GM21723 (cell line): ENCODE results near the gene NHSL2.
"Not testable (repeated sequence)": the region's sequence is repeated elsewhere in the genome, so short reads cannot be mapped to it uniquely, and the experiment has no call there.

ENCODE experiments used
- ATAC-seq: cut with Tn5 transposase; IDR thresholded peaks from one replicate; pipeline ENCODE4 v1.9.1; 2021; ENCODE audit warnings: mild to moderate bottlenecking, moderate library complexity; ENCODE audit not compliant: unreplicated experiment

Gene NHSL2

DNA sequence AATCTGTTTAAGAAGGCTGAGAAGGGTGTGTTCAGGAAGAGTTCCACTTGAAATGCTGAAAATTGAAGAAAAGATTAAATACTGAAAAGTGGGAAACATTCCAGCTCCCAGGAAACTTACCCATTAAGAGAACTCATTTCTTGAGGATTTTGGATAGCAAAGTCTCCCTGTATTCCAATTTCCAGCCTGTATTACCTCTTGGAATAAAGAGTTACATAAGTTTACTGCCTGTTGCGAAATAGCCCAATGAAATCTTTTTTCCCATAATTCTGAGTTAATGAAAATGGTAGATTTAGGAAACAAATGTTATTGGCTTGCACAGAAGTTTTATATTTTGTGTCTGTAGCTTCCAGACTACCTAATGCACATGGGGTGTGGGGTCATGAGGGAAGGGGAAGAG lies 12.0 kb downstream of the NHSL2 start:
- no peak for ATAC-seq

DNA sequence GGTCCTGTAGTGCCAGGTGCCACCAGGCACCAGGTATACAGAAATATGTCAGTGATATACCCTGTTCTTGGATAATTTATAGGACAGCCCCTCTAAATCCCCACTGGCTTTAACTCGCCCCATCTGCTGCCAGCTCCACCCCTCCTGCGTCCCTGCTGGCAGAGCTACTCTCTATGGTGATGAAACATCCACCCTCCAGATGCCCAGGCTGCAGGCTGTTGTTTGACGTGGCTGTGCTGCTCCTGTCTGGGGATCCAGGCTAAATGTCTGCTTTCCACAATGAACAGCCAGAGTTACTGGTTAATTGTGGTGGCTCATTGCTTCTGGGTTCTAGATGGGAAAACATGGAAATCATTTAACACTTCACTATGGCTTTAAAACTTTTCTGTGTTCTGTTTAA lies 12.9 kb downstream of the NHSL2 start:
- no peak for ATAC-seq

DNA sequence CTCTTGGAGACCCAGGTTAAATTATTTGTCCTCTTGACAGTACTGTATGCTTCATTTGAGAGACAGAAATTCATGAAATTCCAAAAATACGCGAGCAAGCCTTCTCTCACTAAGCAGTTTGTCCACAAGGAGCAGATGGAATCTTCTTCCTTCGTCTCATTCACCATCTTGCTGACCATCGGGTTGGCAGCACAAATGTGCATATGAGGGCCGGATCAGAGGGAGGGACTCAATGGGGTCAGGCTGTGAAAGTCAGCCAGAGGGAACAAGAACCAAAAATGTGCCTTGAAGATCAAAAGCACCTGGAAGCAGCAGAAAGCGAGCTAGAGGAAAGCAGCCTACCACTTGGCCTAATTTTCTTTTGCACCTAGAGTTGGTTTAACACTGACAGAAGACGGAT lies 16.4 kb downstream of the NHSL2 start:
- no peak for ATAC-seq

DNA sequence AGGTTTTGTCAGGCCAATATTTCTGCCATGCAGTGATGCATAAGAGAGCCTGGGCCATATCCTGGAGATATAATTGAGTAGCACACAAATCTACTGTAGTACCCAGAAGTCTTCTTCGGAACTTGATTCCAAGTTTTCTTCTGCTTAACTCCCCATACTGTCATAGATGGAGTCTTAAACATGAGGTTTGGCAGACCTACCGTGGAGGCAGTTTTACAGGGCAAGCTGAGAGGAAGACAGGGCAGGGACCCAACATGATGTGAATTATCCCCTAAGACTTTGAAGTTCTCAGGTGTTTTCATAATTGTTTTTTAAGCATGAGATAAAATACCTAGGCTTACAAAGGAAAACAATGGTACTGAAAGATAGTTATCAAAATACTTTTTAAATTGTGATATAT lies 18.2 kb downstream of the NHSL2 start:
- ATAC-seq, result no peak

DNA sequence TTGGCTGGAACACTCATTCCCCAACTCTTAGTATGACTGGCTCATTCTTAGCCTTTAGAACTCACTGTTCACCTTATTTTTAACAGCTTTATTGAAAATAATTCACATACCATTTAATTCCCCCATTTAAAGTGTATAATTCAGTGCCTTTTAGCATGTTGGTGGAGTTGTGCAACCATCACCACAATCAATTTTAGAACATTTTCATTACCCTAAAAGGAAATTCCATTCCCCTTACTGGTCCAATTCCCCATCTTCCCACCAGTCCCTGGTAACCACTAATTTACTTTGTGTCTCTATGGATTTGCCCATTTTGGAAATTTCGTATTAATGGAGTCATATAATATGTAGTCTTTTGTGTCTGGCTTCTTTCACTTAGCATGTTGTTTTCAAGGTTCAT lies 19.7 kb downstream of the NHSL2 start:
- ATAC-seq, result no peak

DNA sequence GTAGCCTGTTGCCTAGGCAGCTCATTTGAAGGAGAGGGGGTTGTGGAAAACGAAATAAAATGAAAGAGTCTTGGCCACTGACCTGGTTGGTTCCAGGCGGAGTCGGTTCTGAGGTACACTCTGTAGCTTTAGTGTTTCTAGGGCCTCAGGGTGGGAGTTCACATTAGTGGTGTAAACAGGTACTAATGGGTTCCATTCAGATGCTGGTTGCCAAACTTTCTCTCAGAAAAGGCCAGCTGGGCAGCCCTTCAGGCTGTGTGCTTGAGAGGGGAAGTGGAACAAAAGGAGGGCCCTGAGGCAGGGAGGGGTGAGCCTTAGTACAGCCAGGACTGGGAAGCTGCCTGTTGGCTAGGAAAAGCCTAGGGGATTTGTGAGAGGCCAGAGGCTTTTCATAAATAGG lies 24.8 kb downstream of the NHSL2 start:
- ATAC-seq, result no peak

DNA sequence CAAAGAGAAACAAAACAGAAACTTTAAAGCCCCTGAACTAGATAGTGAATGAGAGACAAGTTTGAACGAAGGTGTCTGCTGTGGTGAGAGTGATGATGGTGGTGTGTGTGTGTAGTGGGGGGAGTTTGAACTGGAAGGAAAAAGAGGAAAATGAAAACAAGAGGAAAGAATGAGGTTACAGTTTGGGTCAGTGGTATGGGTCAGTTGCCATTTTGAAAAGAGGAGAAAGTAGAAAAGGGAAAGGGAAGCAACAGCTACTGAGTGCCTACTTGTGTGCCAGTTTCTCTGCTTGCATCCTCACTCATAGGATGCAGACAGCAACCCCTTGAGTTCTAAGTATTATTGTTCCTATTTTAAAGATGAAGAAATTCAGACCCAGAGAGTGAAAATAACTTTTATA lies 26.0 kb downstream of the NHSL2 start:
- ATAC-seq, result no peak

DNA sequence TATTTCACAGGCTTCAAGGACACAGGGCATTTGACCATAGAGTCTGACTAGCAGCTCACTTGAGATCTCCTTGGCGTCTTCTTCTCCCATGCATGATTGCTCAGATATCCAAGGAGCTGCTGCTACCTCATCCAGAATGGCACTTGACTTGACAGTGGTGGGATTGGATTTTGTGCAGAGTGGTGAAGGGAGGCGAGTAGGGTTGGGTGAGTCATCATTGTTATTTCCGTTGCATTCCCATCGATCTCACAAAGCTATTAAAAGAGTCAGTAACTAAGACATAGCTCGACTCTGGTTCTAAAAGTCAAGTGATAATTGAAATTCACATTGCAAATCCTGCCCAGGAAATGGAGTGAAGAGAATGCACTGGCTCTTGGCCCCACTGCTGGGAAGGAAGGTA lies 27.7 kb downstream of the NHSL2 start:
- ATAC-seq, result no peak

DNA sequence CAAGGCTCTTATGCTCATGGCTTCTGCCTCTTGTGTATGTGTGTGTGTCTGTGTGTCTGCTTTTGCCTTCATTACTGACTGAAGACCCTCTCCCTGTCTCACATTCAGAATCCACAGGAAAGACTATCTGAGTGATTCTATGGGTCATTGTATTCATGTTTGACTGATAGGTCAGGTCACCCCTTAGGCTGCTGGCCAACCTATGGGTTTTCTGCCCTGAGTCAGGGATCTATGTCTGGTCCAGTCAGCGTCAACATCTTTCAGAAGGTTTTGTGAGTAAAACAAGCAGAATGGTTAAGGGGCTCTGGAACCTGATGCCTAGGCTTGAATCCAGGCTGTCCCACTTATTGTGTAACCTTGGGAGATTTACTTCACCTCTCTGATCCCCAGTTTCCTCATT lies 30.5 kb downstream of the NHSL2 start:
- no peak for ATAC-seq

DNA sequence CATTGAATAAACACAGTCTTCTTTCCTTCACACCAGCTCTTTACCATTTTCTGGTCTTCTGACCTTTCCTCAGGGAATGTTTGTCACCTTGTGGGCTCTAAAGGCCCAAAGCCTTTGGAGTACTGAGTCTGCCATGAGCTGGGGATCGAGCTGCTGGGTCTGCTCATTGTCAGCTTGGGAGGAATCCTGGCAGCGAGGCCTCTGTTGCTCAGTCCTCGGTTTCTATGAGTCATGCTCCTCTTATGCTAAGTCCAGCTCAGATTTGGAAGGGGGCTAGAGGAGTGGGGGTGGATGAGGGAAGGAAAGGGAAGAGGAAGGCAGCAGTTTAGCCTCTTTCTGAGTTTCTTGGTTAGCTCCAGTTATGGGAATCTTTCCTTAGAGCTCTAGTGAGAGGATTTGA lies 31.1 kb downstream of the NHSL2 start:
- no peak for ATAC-seq

DNA sequence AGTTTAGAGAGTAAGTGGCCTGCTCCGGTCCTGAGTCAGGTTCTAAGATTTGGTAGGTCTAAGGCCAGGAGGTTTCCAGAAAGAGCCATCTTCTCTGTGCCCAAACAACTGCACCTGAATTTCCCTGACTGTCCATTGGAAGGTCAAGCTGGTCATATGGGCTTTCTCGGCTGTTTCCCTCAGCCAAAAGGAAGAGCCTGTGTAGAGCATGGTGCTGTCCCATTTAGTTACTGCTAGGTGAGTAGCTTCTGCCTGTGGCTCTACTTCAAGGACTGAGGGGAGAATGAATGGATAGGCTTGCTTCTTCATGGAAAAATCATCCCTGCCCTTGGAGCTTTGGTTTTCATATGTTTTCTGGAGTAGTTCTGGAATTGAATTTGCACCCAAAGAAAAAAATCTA lies 33.7 kb downstream of the NHSL2 start:
- ATAC-seq, result no peak

DNA sequence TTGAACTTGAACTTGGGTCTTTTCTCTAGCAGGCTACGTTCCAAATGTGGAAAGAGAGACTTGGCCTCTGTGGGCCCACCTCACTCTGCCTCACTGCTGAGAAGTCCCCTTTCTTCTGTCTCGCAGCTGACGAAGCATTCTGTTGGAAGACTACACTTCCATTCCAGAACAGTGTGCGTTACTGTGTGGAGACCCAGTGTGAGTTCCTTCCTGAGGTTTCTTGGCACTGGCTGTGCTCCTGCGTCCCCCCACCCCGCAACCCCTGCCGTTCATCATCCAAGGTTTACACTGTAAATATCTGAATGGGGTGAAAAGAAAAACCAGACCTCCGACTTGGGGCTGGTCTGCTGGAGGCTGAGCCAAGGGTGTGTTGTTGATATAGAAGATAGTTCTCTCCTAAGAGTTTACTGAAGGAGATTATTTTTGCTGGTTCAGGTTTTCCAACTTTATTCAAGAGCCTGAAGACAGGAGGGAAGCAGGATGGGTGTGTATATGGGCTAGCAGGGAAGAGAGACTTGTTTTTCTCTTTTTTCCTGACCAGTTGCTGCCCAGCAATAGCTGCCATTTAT lies 34.7 kb downstream of the NHSL2 start:
- ATAC-seq, result no peak

DNA sequence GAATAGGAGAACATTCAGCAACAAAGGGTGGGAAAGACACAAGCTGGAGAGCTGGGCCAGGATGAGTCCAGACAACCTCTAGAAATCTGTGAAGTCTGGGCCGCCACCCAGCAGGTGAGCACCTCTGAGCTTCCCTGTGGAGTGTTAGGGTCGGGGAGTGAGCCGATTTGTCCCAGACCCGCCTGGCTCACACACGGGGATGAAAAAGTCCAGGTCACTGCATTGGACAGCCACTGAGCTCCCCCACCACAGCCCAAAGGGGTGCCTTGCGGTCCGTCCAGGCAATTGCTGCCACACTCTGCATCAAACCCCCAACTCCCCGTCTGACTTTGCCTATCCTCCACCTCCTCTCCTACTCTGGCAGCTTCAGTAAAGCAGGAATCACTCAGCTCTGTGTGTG lies 38.7 kb downstream of the NHSL2 start:
- ATAC-seq, result no peak

DNA sequence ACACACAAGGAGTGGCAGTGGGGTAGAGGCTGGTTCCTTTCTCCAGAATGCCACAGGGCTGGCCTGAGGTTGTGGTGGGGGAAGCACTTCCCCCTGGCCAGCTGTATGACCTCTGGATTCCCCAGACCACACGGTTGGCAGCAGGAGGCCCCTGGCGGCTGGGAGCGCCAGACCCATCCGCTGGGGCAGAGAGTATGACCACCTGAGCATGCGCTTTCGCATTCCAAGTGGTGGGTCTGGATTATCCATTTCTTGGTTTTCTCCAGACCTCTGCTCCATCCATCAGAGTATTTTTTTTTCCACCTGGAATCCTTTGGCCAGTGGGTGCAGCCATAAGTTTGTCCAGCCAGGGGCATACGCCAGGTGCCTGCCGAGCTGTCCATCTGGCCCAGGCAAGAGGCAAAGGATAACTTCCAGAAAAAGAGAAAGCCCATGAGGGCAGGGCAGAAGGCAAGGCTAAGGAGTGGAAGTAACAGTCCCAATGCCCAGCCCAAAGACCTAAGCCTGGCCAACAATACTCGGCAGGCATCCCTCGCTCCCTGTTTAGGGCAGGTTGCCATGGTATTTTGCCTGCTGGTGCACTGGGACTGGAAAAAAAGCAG lies 39.3 kb downstream of the NHSL2 start:
- no peak for ATAC-seq

DNA sequence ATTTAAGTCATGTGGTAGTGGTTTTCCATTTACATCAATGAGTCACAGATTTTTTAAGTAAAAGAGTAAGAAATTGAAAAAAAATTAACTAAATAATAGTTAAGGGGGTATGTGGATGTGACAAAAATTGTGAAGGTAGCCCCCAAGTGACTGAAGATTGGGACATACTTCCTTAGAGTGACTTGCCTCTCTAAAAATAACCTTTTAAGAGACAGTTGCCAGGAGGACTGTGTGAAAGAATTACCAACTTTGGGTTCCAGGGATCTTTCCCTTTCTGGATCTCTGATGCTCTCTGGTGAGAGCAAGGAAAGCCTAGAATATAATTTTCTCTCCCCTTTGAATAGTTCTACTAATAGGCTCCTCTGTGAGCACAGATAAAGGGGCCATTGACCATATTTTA lies 42.7 kb downstream of the NHSL2 start:
- ATAC-seq, result no peak

DNA sequence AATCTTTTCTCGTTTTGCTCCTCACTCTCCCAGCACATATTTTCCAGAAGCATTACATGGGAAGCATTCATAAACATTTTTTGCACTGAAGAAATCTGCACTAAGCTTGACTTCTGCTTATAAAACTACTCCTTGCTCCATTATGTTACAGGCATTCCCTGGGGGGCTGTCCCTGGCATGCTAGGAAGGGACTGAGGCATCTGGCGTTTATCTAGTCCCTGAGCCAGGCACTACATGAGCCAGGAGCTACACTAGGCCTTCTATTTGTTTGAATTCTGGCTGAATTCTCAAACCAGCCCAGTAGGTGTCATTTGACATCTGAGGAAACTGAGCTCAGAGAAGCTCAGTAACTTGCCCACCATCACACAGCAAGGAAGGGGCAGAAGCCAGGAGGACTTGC lies 43.3 kb downstream of the NHSL2 start:
- ATAC-seq, result no peak

DNA sequence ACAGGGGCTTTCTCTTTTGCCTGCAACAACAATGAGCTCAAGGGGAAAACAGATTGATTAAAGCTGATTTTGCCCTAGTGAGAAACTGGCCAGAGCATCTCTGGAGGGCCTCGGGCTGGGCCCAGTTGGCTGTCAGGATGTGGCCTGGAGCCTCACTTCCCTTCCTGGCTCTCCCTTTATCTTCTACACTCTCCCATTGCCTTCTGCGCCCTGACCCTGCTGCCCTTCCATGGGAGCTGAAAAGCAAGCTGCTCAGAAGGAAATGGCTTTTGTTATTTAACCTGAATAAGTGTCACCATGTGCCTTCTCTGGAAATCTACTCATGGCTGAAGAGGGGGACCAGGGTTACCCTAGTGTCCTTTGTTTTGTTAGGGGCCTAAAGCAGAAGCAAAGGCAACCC lies 43.8 kb downstream of the NHSL2 start:
- ATAC-seq, result no peak

DNA sequence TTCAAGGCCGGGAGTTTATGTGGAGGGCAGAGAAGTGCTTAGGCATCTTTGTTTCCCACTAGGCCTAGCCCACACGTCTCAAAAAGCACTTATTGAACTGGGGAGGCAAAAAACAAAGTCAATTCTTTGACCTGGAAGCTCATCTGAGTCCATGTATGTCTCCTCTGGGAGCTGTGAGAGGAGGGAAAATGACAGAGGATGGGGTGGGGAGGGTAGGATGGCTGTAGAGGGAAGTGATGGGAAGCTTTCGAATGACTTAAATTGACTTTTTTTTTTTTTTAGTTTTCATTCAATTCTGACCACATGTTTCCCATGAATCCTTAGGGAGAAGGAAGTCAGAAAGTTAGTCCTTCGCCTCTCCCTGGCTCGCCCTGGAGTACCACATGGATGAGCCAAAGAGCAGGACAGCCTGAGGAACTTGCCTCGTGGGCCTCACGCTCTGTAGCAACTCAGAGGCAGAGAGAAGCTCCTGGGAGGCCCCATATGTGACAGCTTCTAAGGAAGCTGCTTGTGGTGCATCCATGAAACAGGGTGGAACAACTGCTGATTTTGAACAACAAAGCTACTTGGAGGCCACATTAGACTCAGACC lies 45.0 kb downstream of the NHSL2 start:
- ATAC-seq, result no peak

DNA sequence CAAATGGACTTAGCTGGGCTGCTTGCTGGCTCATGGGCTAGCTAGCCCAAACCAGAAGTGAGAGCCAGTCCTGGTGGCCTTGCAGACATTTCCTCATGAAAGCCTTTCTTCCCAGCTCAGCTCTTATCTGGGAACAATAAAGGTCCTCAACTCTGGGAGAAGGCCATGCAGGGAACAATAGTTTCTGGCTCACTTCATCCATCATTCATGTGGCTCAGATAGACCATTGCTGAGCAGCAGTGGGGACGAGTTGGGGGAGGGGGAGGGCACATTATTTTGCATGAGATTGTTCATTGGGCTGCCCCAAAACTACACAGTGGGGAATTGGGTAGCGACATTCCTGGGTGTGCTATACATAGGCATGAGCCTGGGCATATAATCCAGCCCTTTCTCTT lies 47.6 kb downstream of the NHSL2 start:
- no peak for ATAC-seq

DNA sequence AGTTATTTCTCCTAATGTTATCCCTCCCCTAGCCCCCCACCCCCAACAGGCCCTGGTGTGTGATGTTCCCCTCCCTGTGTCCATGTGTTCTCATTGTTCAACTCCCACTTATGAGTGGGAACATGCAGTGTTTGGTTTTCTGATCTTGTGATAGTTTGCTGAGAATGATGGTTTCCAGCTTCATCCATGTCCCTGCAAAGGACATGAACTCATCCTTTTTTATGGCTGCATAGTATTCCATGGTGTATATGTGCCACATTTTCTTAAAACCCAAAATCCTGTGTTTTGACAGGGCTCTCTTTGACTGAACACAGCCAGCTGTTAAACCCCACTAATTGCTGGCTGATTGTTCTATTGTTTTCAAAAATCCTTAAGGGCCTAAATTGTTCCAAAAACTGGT lies 53.5 kb downstream of the NHSL2 start:
- ATAC-seq, result not testable (repeated sequence)

DNA sequence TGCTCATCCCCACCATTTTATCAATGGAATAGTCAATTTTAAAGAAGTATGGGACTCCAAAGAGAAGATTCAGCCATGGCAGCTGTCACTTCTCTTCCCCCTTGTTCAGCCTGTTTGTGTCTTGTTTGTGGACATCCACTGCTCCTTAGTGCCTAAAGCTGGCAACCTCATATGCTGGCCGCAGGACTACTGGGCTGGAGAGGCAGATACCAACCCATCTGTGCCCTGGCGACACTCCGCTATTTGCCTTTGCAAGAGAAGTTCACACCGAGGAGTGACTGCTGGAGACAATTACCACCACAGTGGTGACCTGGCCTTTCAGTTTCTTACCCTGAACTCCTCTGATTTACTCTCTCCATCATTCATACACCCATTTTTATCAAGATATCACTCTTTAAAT lies 64.3 kb downstream of the NHSL2 start:
- no peak for ATAC-seq

DNA sequence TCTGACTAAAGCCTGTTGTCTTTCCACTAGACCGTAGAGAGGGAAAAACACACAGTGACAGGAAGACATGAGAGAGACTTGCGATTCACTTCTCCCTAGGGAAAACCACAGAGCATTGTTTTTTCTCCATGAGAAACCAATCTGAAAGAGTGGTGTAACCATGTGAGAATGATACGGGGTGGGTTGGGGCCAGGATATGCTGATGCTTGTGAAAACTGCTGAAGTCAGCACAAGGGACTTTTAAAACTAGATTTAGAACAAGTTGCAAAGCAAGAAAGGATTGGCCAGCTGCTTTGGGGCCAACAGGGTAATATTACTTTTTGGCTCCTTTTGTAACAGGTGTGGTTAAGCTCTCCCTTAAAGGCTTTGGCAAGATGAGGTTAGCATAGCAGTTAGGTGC lies 66.1 kb downstream of the NHSL2 start:
- no peak for ATAC-seq

DNA sequence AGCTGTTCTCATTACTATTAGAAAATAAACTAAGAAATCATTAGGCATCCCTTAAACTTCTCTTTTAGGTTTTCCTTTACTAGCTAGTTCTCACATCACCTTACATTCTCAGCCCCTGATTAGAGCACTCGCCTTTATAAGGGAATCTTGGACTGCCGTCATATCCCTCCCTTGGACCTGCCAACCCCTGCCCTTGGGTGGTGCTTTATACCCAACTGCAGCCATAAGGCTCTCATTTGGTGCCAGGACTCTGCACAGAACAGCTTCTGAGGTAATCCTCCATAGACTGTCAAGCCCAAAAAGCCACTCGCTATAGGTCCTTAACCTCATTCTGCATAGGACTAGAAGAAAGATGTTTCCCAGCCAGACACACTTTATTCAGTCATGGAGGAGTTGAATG lies 67.5 kb downstream of the NHSL2 start:
- ATAC-seq, result no peak
